Neural progenitor cell (in vitro differentiated cells): ENCODE results near the gene PCDHGA3. TPM values are rescaled to one million over a fixed set of nuclear protein-coding genes. Genes with fewer than 3 reads are reported as not detected.

ENCODE experiments used
- DNase-seq: peaks from one replicate; pipeline ENCODE4 v3.0.0-alpha.2; 2016; ENCODE audit warnings: low spot score
- H2AFZ ChIP-seq: fragments of 200-600 bp; sonication (generic); replicated peaks from 2 replicates; pipeline ENCODE4 v1.6.1; 2016; ENCODE audit warnings: antibody characterized with exemption
- H3F3A ChIP-seq: fragments of 200-600 bp; sonication (generic); 2 replicates; pipeline ENCODE4 v1.6.1; 2016; ENCODE audit warnings: antibody characterized with exemption, low read depth
- H3K27ac ChIP-seq: fragments of 200-600 bp; sonication (generic); 2 replicates; pipeline ENCODE4 v1.5.1; 2016; ENCODE audit warnings: mild to moderate bottlenecking
- H3K27me3 ChIP-seq: fragments of 200-600 bp; sonication (generic); 2 replicates; pipeline ENCODE4 v1.6.1; 2016; ENCODE audit warnings: mild to moderate bottlenecking, moderate library complexity
- H3K36me3 ChIP-seq: fragments of 200-600 bp; sonication (generic); 2 replicates; pipeline ENCODE4 v1.5.1; 2016
- H3K4me1 ChIP-seq: fragments of 200-600 bp; sonication (generic); 2 replicates; pipeline ENCODE4 v1.6.1; 2016; ENCODE audit warnings: mixed run types
- H3K4me2 ChIP-seq: fragments of 200-600 bp; sonication (generic); 2 replicates; pipeline ENCODE4 v1.6.1; 2016
- H3K4me3 ChIP-seq: fragments of 200-600 bp; sonication (generic); 2 replicates; pipeline ENCODE4 v1.5.1; 2016
- H3K79me2 ChIP-seq: fragments of 200-600 bp; sonication (generic); 2 replicates; pipeline ENCODE4 v1.6.1; 2016; ENCODE audit warnings: low read depth
- H3K9ac ChIP-seq: fragments of 200-600 bp; sonication (generic); 2 replicates; pipeline ENCODE4 v1.6.1; 2016
- H3K9me3 ChIP-seq: fragments of 200-600 bp; sonication (generic); 2 replicates; pipeline ENCODE4 v1.5.1; 2016; ENCODE audit warnings: low read depth
- H4K20me1 ChIP-seq: fragments of 200-600 bp; sonication (generic); 2 replicates; pipeline ENCODE4 v1.6.1; 2016; ENCODE audit warnings: low read depth
- H3K27ac Mint-ChIP-seq: 3 replicates; pipeline ENCODE4 v1.8.0; 2021; ENCODE audit warnings: mixed read lengths
- H3K27me3 Mint-ChIP-seq: 2 replicates; pipeline ENCODE4 v1.8.0; 2022; ENCODE audit warnings: low read depth, mild to moderate bottlenecking, inconsistent platforms, moderate library complexity, mixed read lengths; ENCODE audit not compliant: insufficient read depth
- H3K36me3 Mint-ChIP-seq: 3 replicates; pipeline ENCODE4 v1.8.0; 2021; ENCODE audit warnings: mixed read lengths
- H3K4me1 Mint-ChIP-seq: 3 replicates; pipeline ENCODE4 v1.8.0; 2021; ENCODE audit warnings: mixed read lengths
- H3K4me3 Mint-ChIP-seq: 3 replicates; pipeline ENCODE4 v1.8.0; 2021; ENCODE audit warnings: mild to moderate bottlenecking, moderate library complexity, mixed read lengths
- H3K9me3 Mint-ChIP-seq: 3 replicates; pipeline ENCODE4 v1.8.0; 2020; ENCODE audit warnings: mixed read lengths
- CTCF ChIP-seq: fragments of 200-600 bp; sonication (generic); IDR thresholded peaks from 2 replicates; pipeline ENCODE4 v1.5.1; 2017; ENCODE audit warnings: antibody characterized with exemption, mild to moderate bottlenecking
- EZH2 ChIP-seq: fragments of 200-600 bp; sonication (generic); IDR thresholded peaks from 2 replicates; pipeline ENCODE4 v1.6.1; 2017; ENCODE audit warnings: antibody characterized with exemption, mild to moderate bottlenecking, moderate library complexity
- EZH2phosphoT487 ChIP-seq: fragments of 200-600 bp; sonication (generic); IDR thresholded peaks from 2 replicates; pipeline ENCODE4 v1.6.1; 2017; ENCODE audit warnings: antibody characterized with exemption
- total RNA-seq: library from RNA; depleted of rRNA; stranded (reverse); fragments of >200 nt; gene quantifications from 2 replicates; pipeline ENCODE4 v1.2.3, GENCODE V29; 2015; ENCODE audit warnings: low replicate concordance

The PCDHGA3 gene
- total RNA-seq, 1 donor from 2014 or later: 0.54 TPM

GRCh38 chr5:141382469-141383294, 39.1 kb downstream of the PCDHGA3 start, which contains the start of gene PCDHGA7:
Gene PCDHGA7 (plus strand): TSS chr5:141382742. CDS start chr5:141382900, 158 bp downstream.
- Histone ChIP-seq H3K9me3 (peaks cover 3% of the 10 kb centered on the region), H3K27me3 (no peaks in the 10 kb centered on the region), H3F3A (no peaks in the 10 kb centered on the region), H4K20me1 (no peaks in the 10 kb centered on the region), H3K4me2 (no peak within 1 kb of the TSS), H3K36me3 (no peaks in the 10 kb centered on the region), H3K9ac (no peak within 1 kb of the TSS), H3K4me1 (no peaks in the 10 kb centered on the region), H3K4me3 (no peak within 1 kb of the TSS), H3K79me2 (no peaks in the 10 kb centered on the region), H3K27ac (no peak within 1 kb of the TSS), H2AFZ (no peak within 1 kb of the TSS)
- TF ChIP-seq CTCF: no peak
- no peak for TF ChIP-seq EZH2phosphoT487
- no peak for TF ChIP-seq EZH2
- Mint-ChIP-seq H3K27me3 (peaks cover 5% of the 10 kb centered on the region), H3K4me3 (no peak within 1 kb of the TSS), H3K4me1 (no peaks in the 10 kb centered on the region), H3K9me3 (peaks cover 53% of the 10 kb centered on the region), H3K27ac (no peak within 1 kb of the TSS), H3K36me3 (no peaks in the 10 kb centered on the region)
- no peak for DNase-seq

- Mint-ChIP-seq H3K4me3 (no peak overlapping the region), H3K9me3 (peaks cover 56% of the 10 kb centered on the region), H3K27ac (no peak overlapping the region), H3K36me3 (peaks cover under 1% of the 10 kb centered on the region), H3K4me1 (no peaks in the 10 kb centered on the region), H3K27me3 (peaks cover 4% of the 10 kb centered on the region)
- no peaks in the 10 kb centered on the region for H3K79me2 ChIP-seq
- H3K4me3 ChIP-seq: no peak overlapping the region
- no peaks in the 10 kb centered on the region for H4K20me1 ChIP-seq
- no peak overlapping the region for H2AFZ ChIP-seq
- peaks cover 3% of the 10 kb centered on the region for H3K9me3 ChIP-seq
- no peak overlapping the region for H3K27ac ChIP-seq
- H3K9ac ChIP-seq: no peak overlapping the region
- no peak for DNase-seq
- H3K36me3 ChIP-seq: no peaks in the 10 kb centered on the region
- no peaks in the 10 kb centered on the region for H3F3A ChIP-seq
- H3K4me2 ChIP-seq: no peak overlapping the region
- no peaks in the 10 kb centered on the region for H3K27me3 ChIP-seq
- TF ChIP-seq EZH2phosphoT487: no peak
- H3K4me1 ChIP-seq: no peaks in the 10 kb centered on the region
Measured at GRCh38 chr5:141383345-141383744, 39.7 kb downstream of the PCDHGA3 start.

GRCh38 chr5:141384471-141385267, 41.0 kb downstream of the PCDHGA3 start:
- no peaks in the 10 kb centered on the region for H3K4me1 ChIP-seq
- no peak for TF ChIP-seq EZH2
- no peak for TF ChIP-seq CTCF
- TF ChIP-seq EZH2phosphoT487: no peak
- no peak overlapping the region for H3K27ac ChIP-seq
- no peak overlapping the region for H3K4me3 ChIP-seq
- H3F3A ChIP-seq: no peaks in the 10 kb centered on the region
- Mint-ChIP-seq H3K9me3 (peaks cover 60% of the 10 kb centered on the region), H3K27me3 (peaks cover 4% of the 10 kb centered on the region), H3K4me1 (no peaks in the 10 kb centered on the region), H3K27ac (no peak overlapping the region), H3K4me3 (no peak overlapping the region), H3K36me3 (peaks cover 3% of the 10 kb centered on the region)
- DNase-seq: no peak
- H3K9ac ChIP-seq: no peak overlapping the region
- H2AFZ ChIP-seq: no peak overlapping the region
- H3K4me2 ChIP-seq: no peak overlapping the region
- H3K79me2 ChIP-seq: no peaks in the 10 kb centered on the region
- H3K9me3 ChIP-seq: peaks cover 6% of the 10 kb centered on the region
- H4K20me1 ChIP-seq: no peaks in the 10 kb centered on the region
- no peaks in the 10 kb centered on the region for H3K27me3 ChIP-seq
- no peaks in the 10 kb centered on the region for H3K36me3 ChIP-seq
